B cell (primary cell): ENCODE measurements around the gene ATP1B4. TPM values are rescaled to one million over a fixed set of nuclear protein-coding genes. Genes with fewer than 3 reads are reported as not detected.
"Not testable (repeated sequence)": the region's sequence is repeated elsewhere in the genome, so short reads cannot be mapped to it uniquely, and the experiment has no call there.

Experiments
- ATAC-seq: fragments of 200-7000 bp; cut with Tn5 transposase; one replicate; pipeline ENCODE4 v1.10.0; 2021; ENCODE audit warnings: low read depth, mild to moderate bottlenecking, moderate number of reproducible peaks, moderate library complexity
- CTCF ChIA-PET: fragments of 350-600 bp; sonication (Branson Sonifier 250); formaldehyde crosslinking; loops from one replicate; lab custom pipeline; 2021; ENCODE audit warnings: antibody characterized with exemption, inconsistent platforms; lab: Charles Lee
- POLR2A ChIA-PET: fragments of 350-600 bp; sonication (Branson Sonifier 250); formaldehyde crosslinking; loops from one replicate; lab custom pipeline; 2021; ENCODE audit warnings: antibody characterized with exemption; lab: Charles Lee
- DNase-seq: peaks from one replicate; pipeline ENCODE4 v3.0.0; 2013
- H2AFZ ChIP-seq: 2 replicates; pipeline ENCODE4 v1.6.1; 2012; ENCODE audit warnings: mild to moderate bottlenecking, low read depth, low read length; ENCODE audit not compliant: insufficient read depth, poor library complexity, severe bottlenecking
- H3K27ac ChIP-seq, 2 donors: 1 replicate in 1 of 2; 2 replicates in 1 of 2; pipeline ENCODE4 v1.5.1; 2012 to 2013; ENCODE audit warnings: low read length in 2 of 2, mild to moderate bottlenecking in 2 of 2, moderate library complexity in 1 of 2
- H3K27me3 ChIP-seq, 4 experiments: fragments of 200-600 bp in 1 of 4; sonication (generic) in 1 of 4; replicated peaks in 1 of 4; 1 replicate in 2 of 4; 2 replicates in 2 of 4; pipeline versions ENCODE4 v1.6.1 to v1.7.0; 2013 to 2016; ENCODE audit warnings: low read length in 3 of 4, mild to moderate bottlenecking in 2 of 4, mixed read lengths in 1 of 4, moderate library complexity in 1 of 4; ENCODE audit not compliant: insufficient read depth in 4 of 4, control insufficient read depth in 3 of 4; ENCODE audit errors: control extremely low read depth in 1 of 4
- H3K36me3 ChIP-seq, 2 experiments: replicated peaks in 1 of 2; 1 replicate in 1 of 2; 2 replicates in 1 of 2; pipeline versions ENCODE4 v1.6.1 to v1.7.1; 2013; ENCODE audit warnings: low read length in 1 of 2; ENCODE audit not compliant: insufficient read depth in 2 of 2, control insufficient read depth in 1 of 2; ENCODE audit errors: control extremely low read depth in 1 of 2, extremely low read depth in 1 of 2
- H3K4me1 ChIP-seq, 2 donors: fragments of 200-600 bp in 1 of 2; sonication (generic) in 1 of 2; 1 replicate in 1 of 2; 2 replicates in 1 of 2; pipeline versions ENCODE4 v1.5.1 to v1.6.1; 2013 to 2017; ENCODE audit warnings: low read length in 2 of 2; ENCODE audit not compliant: control insufficient read depth in 2 of 2, insufficient read depth in 2 of 2
- H3K4me2 ChIP-seq: replicated peaks from 2 replicates; pipeline ENCODE3; 2012; ENCODE audit warnings: mild to moderate bottlenecking, low read depth, low read length; ENCODE audit not compliant: poor library complexity, severe bottlenecking
- H3K4me3 ChIP-seq, 5 experiments: fragments of 200-600 bp in 1 of 5; sonication (generic) in 1 of 5; 1 replicate in 3 of 5; 2 replicates in 2 of 5; pipeline versions ENCODE4 v1.5.1 to v1.7.0; 2011 to 2016; ENCODE audit warnings: low read length in 4 of 5, mild to moderate bottlenecking in 4 of 5, low read depth in 2 of 5, control low read depth in 1 of 5, moderate library complexity in 1 of 5; ENCODE audit not compliant: insufficient read depth in 1 of 5; ENCODE audit errors: control extremely low read depth in 1 of 5, extremely low read depth in 1 of 5
- H3K79me2 ChIP-seq: fragments of 200-600 bp; sonication (generic); one replicate; pipeline ENCODE4 v1.6.0; 2016; ENCODE audit warnings: low read length; ENCODE audit not compliant: control insufficient read depth, insufficient read depth
- H3K9ac ChIP-seq: fragments of 200-600 bp; sonication (generic); 2 replicates; pipeline ENCODE4 v1.6.1; 2017; ENCODE audit warnings: mild to moderate bottlenecking, low read length, moderate library complexity
- H3K9me3 ChIP-seq, 3 donors: one replicate each; pipeline versions ENCODE4 v1.6.1 to v1.7.1; 2013; ENCODE audit warnings: low read length in 2 of 3; ENCODE audit not compliant: control insufficient read depth in 2 of 3, insufficient read depth in 1 of 3; ENCODE audit errors: control extremely low read depth in 1 of 3
- H4K20me1 ChIP-seq: 2 replicates; pipeline ENCODE4 v1.6.0; 2012; ENCODE audit warnings: mild to moderate bottlenecking, low read length; ENCODE audit not compliant: insufficient read depth, control insufficient read depth, poor library complexity, severe bottlenecking
- H3K27ac Mint-ChIP-seq: one replicate; pipeline ENCODE4 v1.8.0; 2021; ENCODE audit warnings: mixed read lengths
- H3K27me3 Mint-ChIP-seq: one replicate; pipeline ENCODE4 v1.8.0; 2021; ENCODE audit warnings: mixed read lengths
- H3K4me1 Mint-ChIP-seq: one replicate; pipeline ENCODE4 v1.8.0; 2021; ENCODE audit warnings: mixed read lengths
- H3K4me3 Mint-ChIP-seq: one replicate; pipeline ENCODE4 v1.8.0; 2021; ENCODE audit warnings: mixed read lengths
- H3K9me3 Mint-ChIP-seq: one replicate; pipeline ENCODE4 v1.8.0; 2022; ENCODE audit warnings: mixed read lengths; ENCODE audit not compliant: insufficient read depth
- CTCF ChIP-seq: fragments of 200-600 bp; IDR thresholded peaks from one replicate; pipeline ENCODE4 v1.8.0; 2022; ENCODE audit warnings: antibody characterized with exemption, mild to moderate bottlenecking
- EZH2 ChIP-seq: IDR thresholded peaks from 2 replicates; pipeline ENCODE4 v1.6.1; 2012; ENCODE audit warnings: borderline replicate concordance, low read depth, mild to moderate bottlenecking, moderate library complexity, low read length; ENCODE audit not compliant: insufficient read depth, poor library complexity, severe bottlenecking
- WGBS: methylation state at CpG from one replicate; pipeline ENCODE4 v1.1.5; 2013; ENCODE audit warnings: missing lambda C conversion rate; ENCODE audit not compliant: insufficient coverage; 5-methylcytosine and 5-hydroxymethylcytosine counted together
- intact Hi-C: fragments of 100-400 bp; cut with micrococcal nuclease; formaldehyde crosslinking; loops from one replicate; pipeline ENCODE4 v1.10.0; 2022
- polyA plus RNA-seq: library from polyadenylated mRNA; depleted of rRNA; stranded (reverse); fragments of >200 nt; gene quantifications from 2 replicates; pipeline ENCODE4 v1.2.3, GENCODE V29; 2012
- total RNA-seq, 2 donors: library from RNA; stranded (reverse); fragments of 120-200 nt in 1 of 2; gene quantifications; 1 replicate in 1 of 2; 2 replicates in 1 of 2; pipeline versions ENCODE4 v1.2.3 to v1.2.4, GENCODE V29; 2013 to 2022

Gene ATP1B4
- total and polyA plus RNA-seq, 2 donors (not counting 1 experiment from before 2014, with no cell fraction given) = not detected

GRCh38 chrX:120336899-120337298, 25.0 kb upstream of the ATP1B4 start:
- Mint-ChIP-seq H3K9me3 (peaks cover 4% of the 10 kb centered on the region), H3K27me3 (peaks cover 10% of the 10 kb centered on the region), H3K4me3 (no peak overlapping the region), H3K4me1 (no peaks in the 10 kb centered on the region), H3K27ac (no peak overlapping the region)
- ChIA-PET POLR2A (no interaction called here), CTCF (no interaction called here)
- no peak overlapping the region for H3K4me2 ChIP-seq
- H3K9me3 ChIP-seq = peaks cover 0 to 7% (median 6%) of the 10 kb centered on the region in 3 donors
- TF ChIP-seq CTCF (no peak), EZH2 (no peak)
- no peaks in the 10 kb centered on the region for H3K36me3 ChIP-seq
- ATAC-seq (no peak), DNase-seq (no peak)
- H3K4me1 ChIP-seq = no peaks in the 10 kb centered on the region
- no peaks in the 10 kb centered on the region for H4K20me1 ChIP-seq
- no peak overlapping the region for H3K27ac ChIP-seq
- no peak overlapping the region for H2AFZ ChIP-seq
- no peaks in the 10 kb centered on the region for H3K79me2 ChIP-seq
- no peak overlapping the region for H3K9ac ChIP-seq
- H3K27me3 ChIP-seq = no peaks in the 10 kb centered on the region
- intact Hi-C loops = no loop called here
- H3K4me3 ChIP-seq = no peak overlapping the region

GRCh38 chrX:120344566-120344965, 17.3 kb upstream of the ATP1B4 start:
- H3K4me1 Mint-ChIP-seq, H2AFZ ChIP-seq, DNase-seq, H3K79me2 ChIP-seq, POLR2A ChIA-PET, ATAC-seq, H3K4me3 Mint-ChIP-seq, H3K9me3 ChIP-seq, H3K27me3 ChIP-seq, H3K9ac ChIP-seq, H3K4me3 ChIP-seq, H4K20me1 ChIP-seq, H3K27ac ChIP-seq, H3K27ac Mint-ChIP-seq, intact Hi-C loops, H3K4me2 ChIP-seq, H3K36me3 ChIP-seq, CTCF ChIA-PET, H3K4me1 ChIP-seq, H3K9me3 Mint-ChIP-seq: not testable (repeated sequence)
- WGBS = 90% methylated on average over 5 of the region's 11 CpGs
- H3K27me3 Mint-ChIP-seq = peaks cover 13% of the 10 kb centered on the region
